SU-DHL-6 (cell line): ENCODE results near the gene DCDC1.

Experiments
- H2AFZ ChIP-seq: fragments of 200-600 bp; sonication (generic); 2 replicates; pipeline ENCODE4 v1.6.1; 2014; ENCODE audit warnings: low read depth, mild to moderate bottlenecking, moderate library complexity, mixed read lengths, antibody characterized with exemption, low read length; ENCODE audit not compliant: severe bottlenecking
- H3F3A ChIP-seq: fragments of 200-600 bp; shearing (Covaris generic); 2 replicates; pipeline ENCODE4 v1.6.0; 2016; ENCODE audit warnings: antibody characterized with exemption, mild to moderate bottlenecking; ENCODE audit not compliant: insufficient read depth
- H3K27ac ChIP-seq: fragments of 200-600 bp; sonication (generic); 2 replicates; pipeline ENCODE4 v1.5.1; 2016; ENCODE audit warnings: low read depth, mild to moderate bottlenecking, low read length, moderate library complexity, mixed read lengths
- H3K27me3 ChIP-seq: fragments of 200-600 bp; sonication (generic), shearing (Covaris generic); 2 replicates; pipeline ENCODE4 v1.6.0; 2014; ENCODE audit warnings: mild to moderate bottlenecking, low read length
- H3K36me3 ChIP-seq: fragments of 200-600 bp; sonication (generic); 2 replicates; pipeline ENCODE4 v1.6.1; 2014; ENCODE audit warnings: mild to moderate bottlenecking, low read length, mixed read lengths
- H3K4me2 ChIP-seq: fragments of 300-600, 200-600 bp; shearing (Covaris generic), sonication (generic); 2 replicates; pipeline ENCODE4 v1.6.0; 2014; ENCODE audit warnings: low read length, low read depth, mild to moderate bottlenecking; ENCODE audit not compliant: poor library complexity, severe bottlenecking
- H3K4me3 ChIP-seq: fragments of 200-600 bp; sonication (generic); 2 replicates; pipeline ENCODE4 v1.5.1; 2014; ENCODE audit warnings: antibody characterized with exemption, low read length, mild to moderate bottlenecking, mixed read lengths; ENCODE audit not compliant: insufficient read depth, poor library complexity, severe bottlenecking
- H3K79me2 ChIP-seq: fragments of 200-600 bp; sonication (generic); 2 replicates; pipeline ENCODE4 v1.6.1; 2014; ENCODE audit warnings: mild to moderate bottlenecking, low read length, moderate library complexity; ENCODE audit not compliant: insufficient read depth
- H3K9ac ChIP-seq: fragments of 200-600 bp; sonication (generic); 2 replicates; pipeline ENCODE4 v1.7.0; 2014; ENCODE audit warnings: mild to moderate bottlenecking, low read length
- H3K9me2 ChIP-seq: fragments of 200-600 bp; sonication (generic); replicated peaks from 2 replicates; pipeline ENCODE4 v1.6.1; 2014; ENCODE audit warnings: low read length; ENCODE audit not compliant: insufficient read depth
- H3K9me3 ChIP-seq: fragments of 200-600 bp; sonication (generic); 2 replicates; pipeline ENCODE4 v1.6.1; 2014; ENCODE audit warnings: low read length, mixed read lengths; ENCODE audit not compliant: insufficient read depth
- H4K20me1 ChIP-seq: fragments of 200-600 bp; sonication (generic); 2 replicates; pipeline ENCODE4 v1.6.1; 2014; ENCODE audit warnings: low read depth, mild to moderate bottlenecking, antibody characterized with exemption, low read length, moderate library complexity, mixed read lengths
- CTCF ChIP-seq: fragments of 200-600 bp; sonication (generic); IDR thresholded peaks from one replicate; pipeline ENCODE4 v1.5.1; 2017; ENCODE audit warnings: antibody characterized with exemption, mild to moderate bottlenecking, low read length, moderate library complexity; ENCODE audit not compliant: insufficient read depth, poor library complexity, severe bottlenecking
- EZH2phosphoT487 ChIP-seq: fragments of 200-600 bp; sonication (generic), shearing (Covaris generic); conservative IDR thresholded peaks from 2 replicates; pipeline ENCODE4 v1.6.1; 2018; ENCODE audit warnings: mild to moderate bottlenecking, antibody characterized with exemption, low read length, moderate library complexity, mixed read lengths

DCDC1 gene

GRCh38 chr11:31060880-31061279 lies 308.7 kb downstream of the DCDC1 start:
- Histone ChIP-seq H3K79me2 (no peaks in the 10 kb centered on the region), H3K27ac (no peak overlapping the region), H2AFZ (no peak overlapping the region), H3K4me3 (no peak overlapping the region), H3K9me3 (no peaks in the 10 kb centered on the region), H3K9ac (no peak overlapping the region), H4K20me1 (no peaks in the 10 kb centered on the region), H3K27me3 (no peaks in the 10 kb centered on the region), H3K9me2 (no peaks in the 10 kb centered on the region), H3K4me2 (no peak overlapping the region), H3F3A (no peaks in the 10 kb centered on the region), H3K36me3 (no peaks in the 10 kb centered on the region)
- TF ChIP-seq CTCF (no peak), EZH2phosphoT487 (no peak)

GRCh38 chr11:31059529-31059928 lies 310.0 kb downstream of the DCDC1 start:
- H2AFZ ChIP-seq = no peak overlapping the region
- H3K27ac ChIP-seq = no peak overlapping the region
- H3K4me2 ChIP-seq = no peak overlapping the region
- no peaks in the 10 kb centered on the region for H4K20me1 ChIP-seq
- H3K9ac ChIP-seq = no peak overlapping the region
- H3K27me3 ChIP-seq = no peaks in the 10 kb centered on the region
- no peak for TF ChIP-seq EZH2phosphoT487
- TF ChIP-seq CTCF = no peak
- H3K9me2 ChIP-seq = no peaks in the 10 kb centered on the region
- no peak overlapping the region for H3K4me3 ChIP-seq
- H3K36me3 ChIP-seq = no peaks in the 10 kb centered on the region
- H3K79me2 ChIP-seq = no peaks in the 10 kb centered on the region
- no peaks in the 10 kb centered on the region for H3F3A ChIP-seq
- H3K9me3 ChIP-seq = no peaks in the 10 kb centered on the region

- no peaks in the 10 kb centered on the region for H3K36me3 ChIP-seq
- H3K9me3 ChIP-seq = no peaks in the 10 kb centered on the region
- H4K20me1 ChIP-seq = no peaks in the 10 kb centered on the region
- H3K4me2 ChIP-seq = no peak overlapping the region
- H3K9ac ChIP-seq = no peak overlapping the region
- H3K27ac ChIP-seq = no peak overlapping the region
- TF ChIP-seq EZH2phosphoT487 = no peak
- no peak for TF ChIP-seq CTCF
- H3F3A ChIP-seq = no peaks in the 10 kb centered on the region
- no peak overlapping the region for H3K4me3 ChIP-seq
- no peaks in the 10 kb centered on the region for H3K9me2 ChIP-seq
- no peaks in the 10 kb centered on the region for H3K27me3 ChIP-seq
- H2AFZ ChIP-seq = no peak overlapping the region
- H3K79me2 ChIP-seq = no peaks in the 10 kb centered on the region
Observed at GRCh38 chr11:31050061-31050765, 319.3 kb downstream of the DCDC1 start.
